Activated naive CD4-positive, alpha-beta T cell treated with Interleukin-2 at 50 U/mL for 16 hours (primary cell): ENCODE results near the gene CMTR2.
"Not testable (repeated sequence)": the region's sequence is repeated elsewhere in the genome, so short reads cannot be mapped to it uniquely, and the experiment has no call there.

ENCODE experiments used
- DNase-seq: peaks from one replicate; pipeline ENCODE4 v3.0.0-alpha.2; 2020

Gene CMTR2

GRCh38 chr16:71288890-71289731, at the start of gene CMTR2:
Gene CMTR2, minus strand, starts transcription at chr16:71289402. Its CDS starts 3,482 bp downstream, at chr16:71285920.
- peak; percentile 91 for DNase-seq

- no peak for DNase-seq
Observed at GRCh38 chr16:71338632-71339031, 49.4 kb upstream of the CMTR2 start.

GRCh38 chr16:71338193-71338592, 49.0 kb upstream of the CMTR2 start:
- DNase-seq = no peak

GRCh38 chr16:71337631-71338030, 48.4 kb upstream of the CMTR2 start:
- DNase-seq = no peak

GRCh38 chr16:71328151-71328550, 38.9 kb upstream of the CMTR2 start:
- DNase-seq = no peak

- DNase-seq = no peak
Observed at GRCh38 chr16:71327720-71328119, 38.5 kb upstream of the CMTR2 start.

GRCh38 chr16:71319999-71320398, 30.8 kb upstream of the CMTR2 start:
- DNase-seq = no peak

- DNase-seq = no peak
Observed at GRCh38 chr16:71315269-71315668, 26.1 kb upstream of the CMTR2 start.

- not testable (repeated sequence) for DNase-seq
Observed at GRCh38 chr16:71313591-71313990, 24.4 kb upstream of the CMTR2 start.

- peak; percentile 3 for DNase-seq
Observed at GRCh38 chr16:71311553-71312158, 22.5 kb upstream of the CMTR2 start.

- no peak for DNase-seq
Observed at GRCh38 chr16:71303938-71304337, 14.7 kb upstream of the CMTR2 start.

GRCh38 chr16:71297341-71297634, 8.1 kb upstream of the CMTR2 start:
- no peak for DNase-seq

GRCh38 chr16:71296584-71297340, 7.6 kb upstream of the CMTR2 start:
- no peak for DNase-seq

GRCh38 chr16:71295950-71296349, 6.7 kb upstream of the CMTR2 start:
- no peak for DNase-seq

- no peak for DNase-seq
Observed at GRCh38 chr16:71293919-71294318, 4.7 kb upstream of the CMTR2 start.

GRCh38 chr16:71292095-71292494, 2.9 kb upstream of the CMTR2 start:
- not testable (repeated sequence) for DNase-seq

GRCh38 chr16:71289732-71290062, 495 bp upstream of the CMTR2 start:
- DNase-seq = no peak

GRCh38 chr16:71288570-71288889, 672 bp downstream of the CMTR2 start:
- DNase-seq = no peak

GRCh38 chr16:71287911-71288310, 1.3 kb downstream of the CMTR2 start:
- DNase-seq = no peak

- DNase-seq = no peak
Observed at GRCh38 chr16:71287454-71287853, 1.7 kb downstream of the CMTR2 start.

- DNase-seq = no peak
Observed at GRCh38 chr16:71283612-71284011, 5.6 kb downstream of the CMTR2 start.

GRCh38 chr16:71282943-71283342, 6.3 kb downstream of the CMTR2 start:
- DNase-seq = no peak

- no peak for DNase-seq
Observed at GRCh38 chr16:71276589-71277334, 12.4 kb downstream of the CMTR2 start.

GRCh38 chr16:71273384-71273783, 15.8 kb downstream of the CMTR2 start:
- no peak for DNase-seq
